ENCODE data around the gene NRP1.

NRP1 gene

DNA sequence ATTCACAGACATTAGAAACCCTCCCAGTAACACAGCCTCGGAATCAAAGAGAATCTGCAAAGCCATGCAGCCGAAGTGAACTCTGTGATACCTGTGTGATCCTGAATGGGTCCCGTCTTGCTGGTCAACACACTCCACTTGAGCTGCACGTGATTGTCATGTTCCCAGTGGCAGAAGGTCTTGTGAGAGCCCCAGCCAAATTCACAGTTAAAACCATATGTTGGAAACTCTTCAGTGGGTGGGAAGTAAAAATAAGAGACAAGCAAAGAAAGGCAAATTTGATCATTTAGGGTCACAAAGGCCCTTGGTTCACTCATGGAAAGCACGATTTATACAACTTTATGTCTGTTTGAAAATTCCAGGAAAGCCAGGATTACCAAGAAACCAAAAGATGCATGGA is 142.3 kb downstream of the NRP1 start:
- in situ Hi-C loops (cut with MboI; ENCODE audit: low sequenced_read_pairs), result no loop called here

DNA sequence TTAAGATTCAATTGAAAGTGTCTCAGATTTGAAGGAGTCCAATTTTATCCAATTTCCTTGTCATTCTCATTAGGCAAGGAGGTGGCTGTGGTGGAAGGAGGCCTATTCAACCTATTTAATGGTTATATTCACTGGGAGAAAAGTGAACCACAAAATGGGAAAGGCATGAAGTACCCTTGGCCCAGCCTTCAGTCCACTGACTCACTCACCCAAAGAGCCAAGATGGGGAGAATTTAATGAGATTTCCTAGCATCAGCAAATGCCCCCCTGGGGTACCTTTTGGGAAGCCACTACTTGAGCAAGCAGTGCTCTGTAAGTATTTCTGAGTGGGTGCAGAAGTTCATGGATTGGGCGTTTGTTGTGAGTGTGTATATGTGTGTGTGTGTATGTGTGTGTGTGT is 144.1 kb downstream of the NRP1 start:
- in situ Hi-C loops (cut with MboI; ENCODE audit: low sequenced_read_pairs), result no loop called here

DNA sequence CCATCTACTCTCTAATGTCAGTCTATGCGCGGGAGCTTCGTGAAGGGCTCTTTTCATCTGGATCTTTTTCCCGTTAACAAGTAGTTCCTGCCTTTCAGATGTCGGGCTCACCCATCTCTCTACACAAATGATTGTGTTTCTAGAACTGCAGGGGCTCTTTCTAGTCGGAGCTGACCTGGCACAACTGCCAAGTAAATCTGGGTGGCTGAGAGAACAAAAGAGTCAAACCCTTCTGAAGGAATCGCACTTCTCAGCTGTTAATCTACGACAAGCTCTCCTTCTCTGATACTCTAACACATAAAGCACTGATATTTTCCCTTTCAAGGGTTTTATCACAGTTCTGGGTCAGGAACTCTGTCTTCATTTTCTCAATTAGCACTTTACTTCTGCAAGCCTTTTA is 144.7 kb downstream of the NRP1 start:
- in situ Hi-C loops (cut with MboI; ENCODE audit: low sequenced_read_pairs), result no loop called here

DNA sequence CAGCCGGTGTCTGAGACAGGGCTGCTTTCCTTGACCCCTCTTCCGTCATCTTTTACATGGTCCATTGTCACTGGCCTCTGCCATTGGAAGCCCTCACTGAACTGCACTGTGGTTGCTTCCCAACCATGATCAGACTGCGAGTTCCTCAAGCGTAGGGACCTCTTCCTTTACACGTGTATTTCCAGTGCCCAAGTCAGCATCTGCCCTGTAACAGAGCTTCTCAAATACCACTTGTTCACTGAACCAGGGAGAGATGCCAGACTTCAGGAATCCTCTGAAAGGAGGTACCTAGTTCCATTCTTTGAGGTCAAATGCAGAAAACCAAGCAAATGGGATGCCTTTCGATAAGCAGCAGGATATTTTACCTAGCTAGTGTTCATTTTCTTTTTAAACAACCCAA is 145.1 kb downstream of the NRP1 start:
- in situ Hi-C loops (cut with MboI; ENCODE audit: low sequenced_read_pairs), result no loop called here

DNA sequence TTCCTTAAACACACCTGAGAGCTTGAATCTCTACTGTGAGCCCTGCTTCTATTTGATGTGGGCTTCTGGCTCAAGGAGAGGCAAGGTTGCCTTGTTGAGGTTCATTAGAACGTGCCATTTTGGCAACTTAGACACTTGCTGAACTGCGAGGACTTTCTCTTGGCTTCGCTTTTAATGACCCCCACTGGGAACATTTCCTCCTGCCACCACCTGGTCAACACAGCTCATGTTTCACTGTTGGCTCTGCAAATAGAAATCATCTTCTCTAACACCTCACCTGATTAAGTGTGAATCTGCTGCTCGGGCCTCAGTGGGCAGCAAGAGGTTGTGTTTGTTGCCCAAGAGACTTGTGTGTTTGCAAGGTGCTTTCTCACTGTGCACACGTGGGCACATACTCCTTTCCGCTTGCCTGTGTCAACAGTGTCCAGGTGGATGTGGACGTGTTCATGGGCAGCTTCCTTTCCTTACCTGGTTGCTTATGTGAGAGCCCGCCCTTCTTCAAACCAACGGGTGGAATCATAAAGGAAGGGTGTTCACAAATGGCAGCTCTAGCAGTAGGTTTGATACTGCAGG is 147.0 kb downstream of the NRP1 start:
- in situ Hi-C loops (cut with MboI; ENCODE audit: low sequenced_read_pairs), result no loop called here

DNA sequence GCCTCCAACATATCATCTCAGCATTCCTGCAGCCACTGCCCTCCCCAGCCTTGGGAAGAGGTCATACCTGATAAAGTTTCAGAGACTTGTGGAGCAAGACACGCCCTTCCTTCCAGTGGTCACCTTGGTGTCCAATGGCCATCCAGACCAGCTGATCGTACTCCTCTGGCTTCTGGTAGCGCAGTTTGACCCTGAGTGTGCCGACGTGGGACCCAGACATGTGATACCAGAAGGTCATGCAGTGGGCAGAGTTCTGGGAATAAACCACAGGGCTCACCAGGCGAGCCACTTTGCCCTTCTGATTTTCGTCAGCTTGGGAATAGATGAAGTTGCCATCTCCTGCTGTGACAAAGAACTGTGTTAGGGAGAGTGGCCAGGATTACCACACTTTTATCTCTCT is 148.3 kb downstream of the NRP1 start:
- in situ Hi-C loops (cut with MboI; ENCODE audit: low sequenced_read_pairs), result no loop called here

DNA sequence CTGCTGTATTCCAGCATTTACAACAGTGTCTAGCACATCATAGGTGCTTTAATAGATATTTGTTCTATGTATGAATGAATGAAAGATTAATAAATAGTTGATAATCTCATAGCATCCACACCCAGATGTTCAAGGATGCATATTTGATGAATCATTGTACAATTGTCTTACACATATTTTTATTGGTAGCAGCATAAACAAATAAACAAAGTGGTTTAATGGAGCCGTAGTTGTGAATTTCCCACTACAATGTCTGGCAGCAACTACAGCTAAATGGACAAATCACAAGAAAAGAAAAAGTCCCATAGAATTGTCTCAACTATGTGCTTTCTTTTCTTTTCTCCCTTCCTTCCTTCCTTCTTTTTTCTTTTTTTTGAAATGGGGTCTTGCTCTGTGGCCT is 150.8 kb downstream of the NRP1 start:
- in situ Hi-C loops (cut with MboI; ENCODE audit: low sequenced_read_pairs), result no loop called here

DNA sequence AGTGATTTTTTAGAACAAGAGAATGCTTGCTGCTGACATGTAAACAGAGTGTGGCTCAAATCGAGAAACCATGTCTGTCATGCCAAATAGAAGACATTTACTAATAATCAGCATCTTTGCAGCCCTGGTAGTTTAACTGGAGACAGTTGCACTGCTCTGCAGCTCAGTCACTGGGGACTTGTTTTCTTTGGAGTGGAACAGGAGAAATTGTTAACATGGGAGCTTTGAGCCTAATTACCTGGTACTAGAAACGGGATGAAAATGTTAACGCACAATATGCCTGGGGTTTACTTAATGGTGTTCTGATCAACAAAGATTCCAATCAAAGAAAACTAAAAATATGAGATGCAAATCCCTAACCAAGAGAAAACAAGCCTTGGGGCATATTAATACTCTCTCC is 153.5 kb downstream of the NRP1 start:
- in situ Hi-C loops (cut with MboI; ENCODE audit: low sequenced_read_pairs), result no loop called here

DNA sequence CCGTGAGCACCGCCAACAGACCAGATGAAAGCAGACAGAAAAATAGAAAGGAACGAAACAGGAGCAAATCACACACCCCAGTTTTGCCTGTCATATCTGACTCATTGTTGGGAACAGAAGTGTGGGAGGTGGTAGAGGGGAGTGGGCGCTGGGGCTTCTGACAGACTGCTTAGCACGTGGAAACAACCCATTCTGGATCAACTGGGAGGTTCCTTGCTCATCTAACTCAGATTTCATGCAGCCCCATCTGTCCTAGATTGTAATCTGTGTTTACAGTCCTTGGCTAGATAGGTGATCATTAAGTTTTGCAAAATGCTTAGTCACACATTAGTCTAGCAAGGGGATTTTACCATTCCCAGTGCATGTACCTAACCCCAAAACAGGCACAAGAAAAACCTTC is 154.1 kb downstream of the NRP1 start:
- in situ Hi-C loops (cut with MboI; ENCODE audit: low sequenced_read_pairs), result no loop called here

DNA sequence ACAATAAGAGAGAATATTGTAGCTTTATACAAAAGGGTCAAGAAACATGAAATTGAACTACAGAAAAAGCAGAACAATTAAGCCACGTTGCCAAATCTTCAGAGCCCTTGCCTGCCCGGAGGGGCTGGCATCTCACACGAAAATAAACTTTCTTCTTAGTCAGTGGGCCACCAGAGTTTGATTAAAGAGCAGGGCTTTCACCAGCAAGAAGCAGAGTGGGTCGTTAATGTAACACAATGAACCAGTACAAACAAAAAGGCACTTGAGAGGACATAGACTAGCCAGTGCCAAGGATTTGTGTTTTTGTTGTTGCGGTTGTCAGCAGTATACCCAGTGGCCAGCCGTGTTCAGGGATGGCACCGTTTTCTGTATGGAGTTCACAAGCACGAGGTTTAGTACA is 155.4 kb downstream of the NRP1 start:
- in situ Hi-C loops (cut with MboI; ENCODE audit: low sequenced_read_pairs), result no loop called here

DNA sequence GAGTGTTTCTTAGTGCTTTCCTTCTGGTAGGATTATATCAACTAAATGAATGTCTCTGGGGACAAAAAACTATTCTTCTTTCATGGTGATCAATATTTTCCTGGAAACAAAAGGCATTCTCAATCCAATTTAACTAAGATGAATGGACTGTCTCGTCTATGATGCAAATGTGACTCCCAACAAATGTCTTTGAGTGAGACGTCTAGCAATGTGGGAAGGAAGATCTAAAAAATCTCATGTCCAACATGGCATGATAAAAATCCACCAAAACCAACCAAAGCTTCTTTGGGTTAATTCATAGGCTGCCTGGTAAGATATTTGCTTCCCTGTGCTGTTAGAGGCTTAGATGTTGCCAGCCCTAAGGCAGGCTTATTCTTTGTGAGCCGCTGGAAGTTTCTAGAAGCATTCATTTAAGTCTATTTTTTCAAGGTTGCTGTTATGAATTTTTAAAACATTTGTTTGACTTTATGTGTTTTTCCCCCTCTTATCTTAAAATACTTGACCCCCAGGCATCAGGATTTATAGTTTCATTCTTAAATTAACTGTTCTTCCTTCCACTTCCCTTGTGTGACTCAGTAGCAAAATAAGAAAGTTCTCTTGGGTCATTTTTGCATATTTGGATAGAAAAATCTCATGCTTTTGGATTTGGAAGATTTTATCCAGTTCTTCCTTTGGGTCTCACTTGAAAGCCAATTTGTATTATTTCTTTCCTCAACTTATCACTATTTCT is 156.3 kb downstream of the NRP1 start:
- in situ Hi-C loops (cut with MboI; ENCODE audit: low sequenced_read_pairs), result no loop called here

DNA sequence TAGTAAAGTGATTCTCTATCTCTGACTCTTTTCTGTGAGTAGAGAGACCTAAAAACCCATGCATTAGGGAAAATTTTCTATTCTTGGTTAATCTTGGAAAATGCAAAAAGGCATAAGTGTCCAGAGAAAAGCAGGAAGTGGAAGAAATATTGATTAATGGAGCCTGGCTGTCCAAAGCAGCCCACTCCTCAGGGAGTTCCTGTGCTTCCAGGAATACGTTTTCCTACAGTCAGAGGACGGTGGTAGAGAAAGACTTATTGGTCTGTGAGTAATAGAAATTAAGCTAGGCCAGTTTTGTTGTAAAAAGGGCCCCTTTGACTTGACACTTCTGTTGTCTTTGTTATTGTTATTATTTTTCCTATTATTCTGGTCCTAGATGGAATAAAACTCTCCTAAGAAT is 157.8 kb downstream of the NRP1 start:
- in situ Hi-C loops (cut with MboI; ENCODE audit: low sequenced_read_pairs), result no loop called here

DNA sequence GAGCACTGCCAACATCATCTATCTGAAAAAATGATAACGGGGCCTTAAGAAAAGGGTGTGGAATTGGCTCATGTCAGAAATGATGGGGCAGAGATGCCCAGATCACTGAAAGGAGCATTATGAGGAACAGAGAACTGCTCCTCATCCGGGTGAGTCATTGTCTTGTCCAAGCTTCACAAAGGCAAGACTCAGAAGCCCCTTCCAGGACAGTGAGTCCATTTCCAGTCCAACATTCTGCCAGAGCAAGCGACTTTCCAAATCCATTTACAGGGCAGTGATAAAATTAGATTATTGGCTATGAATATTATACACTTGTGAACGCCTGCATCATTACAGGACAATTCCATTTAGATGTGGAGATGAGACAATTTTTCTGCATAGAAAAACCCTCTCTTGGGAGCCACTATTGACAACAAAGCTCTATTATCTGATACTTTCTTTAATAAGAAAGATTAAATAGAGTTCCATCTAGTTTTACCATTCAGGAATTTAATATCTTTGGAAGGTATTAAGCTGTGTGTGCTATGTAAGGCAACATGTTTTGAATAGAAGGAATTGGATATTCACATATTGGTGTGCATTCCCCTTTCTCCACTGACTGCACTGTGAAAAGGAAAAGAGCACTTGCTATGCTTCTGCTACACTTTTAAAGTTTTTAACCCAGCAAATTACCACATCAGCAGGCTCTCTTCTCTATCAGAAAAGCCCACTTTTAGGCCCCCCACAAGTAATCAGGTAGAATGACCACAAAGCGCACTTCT is 159.6 kb downstream of the NRP1 start:
- in situ Hi-C loops (cut with MboI; ENCODE audit: low sequenced_read_pairs), result no loop called here

DNA sequence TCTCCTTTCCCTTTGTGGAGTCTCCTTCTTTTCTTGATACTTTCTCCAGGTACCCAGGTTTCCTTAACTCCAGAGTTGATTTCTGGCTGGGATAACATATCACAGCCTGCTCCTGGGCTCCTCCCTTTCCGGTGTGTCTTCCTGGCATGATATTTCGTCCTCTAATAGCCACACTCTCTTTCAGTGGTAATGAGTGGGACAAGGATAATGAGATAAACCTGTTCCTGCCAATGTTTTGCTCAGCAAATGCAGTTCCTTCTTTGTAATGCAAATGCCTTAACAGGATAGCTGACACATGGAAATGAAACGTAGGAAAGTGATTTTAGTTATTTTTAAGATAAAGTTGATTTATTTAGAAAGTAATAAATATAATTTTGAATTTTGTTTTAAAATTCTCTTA is 168.6 kb downstream of the NRP1 start:
- in situ Hi-C loops (cut with MboI; ENCODE audit: low sequenced_read_pairs), result no loop called here

DNA sequence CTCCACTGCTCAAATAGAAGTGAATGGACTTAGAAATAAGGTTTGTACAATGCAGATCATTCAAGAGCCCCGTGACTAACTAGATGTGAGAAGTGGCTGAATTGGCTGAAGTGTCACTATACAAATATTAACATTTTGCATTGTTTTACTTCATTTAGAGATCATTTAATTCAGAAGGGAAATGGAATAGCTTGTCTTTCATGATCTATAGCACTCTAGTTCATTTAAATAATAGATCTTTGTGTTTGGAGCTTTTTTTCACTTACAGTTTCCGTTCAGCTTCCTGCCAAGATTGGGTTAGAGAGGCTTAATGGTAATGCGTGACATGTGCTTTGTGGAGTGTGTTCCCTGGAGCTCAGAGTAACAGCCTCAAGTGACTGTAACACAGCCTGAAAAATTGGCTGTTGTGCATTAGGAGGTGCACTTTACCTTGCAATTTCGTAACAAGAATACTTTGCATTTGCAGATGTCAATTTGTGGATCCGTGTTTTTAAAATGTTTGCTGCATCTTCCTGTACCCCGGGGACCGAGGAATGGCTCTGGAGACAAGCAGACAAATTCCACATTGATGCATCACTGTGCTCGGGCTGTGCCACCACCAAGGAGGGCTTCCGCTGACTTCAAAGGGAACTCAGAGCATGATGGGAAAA is 170.3 kb downstream of the NRP1 start:
- in situ Hi-C loops (cut with MboI; ENCODE audit: low sequenced_read_pairs), result no loop called here

DNA sequence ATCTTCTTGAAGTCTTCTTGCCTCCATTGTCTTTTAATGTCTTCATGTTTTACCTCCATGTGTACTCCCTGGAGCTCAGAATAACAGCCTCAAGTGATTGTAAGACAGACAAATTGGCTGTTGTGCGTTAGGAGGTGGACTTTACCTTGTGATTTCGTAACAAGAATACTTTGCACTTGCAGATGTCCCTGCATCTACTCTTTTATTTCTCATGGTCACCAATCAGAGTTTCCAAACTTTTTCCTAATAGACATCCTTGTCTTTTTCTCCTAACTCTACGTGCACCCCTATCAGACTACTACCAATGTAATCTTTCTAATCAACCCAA is 172.3 kb downstream of the NRP1 start:
- in situ Hi-C loops (cut with MboI; ENCODE audit: low sequenced_read_pairs), result no loop called here

DNA sequence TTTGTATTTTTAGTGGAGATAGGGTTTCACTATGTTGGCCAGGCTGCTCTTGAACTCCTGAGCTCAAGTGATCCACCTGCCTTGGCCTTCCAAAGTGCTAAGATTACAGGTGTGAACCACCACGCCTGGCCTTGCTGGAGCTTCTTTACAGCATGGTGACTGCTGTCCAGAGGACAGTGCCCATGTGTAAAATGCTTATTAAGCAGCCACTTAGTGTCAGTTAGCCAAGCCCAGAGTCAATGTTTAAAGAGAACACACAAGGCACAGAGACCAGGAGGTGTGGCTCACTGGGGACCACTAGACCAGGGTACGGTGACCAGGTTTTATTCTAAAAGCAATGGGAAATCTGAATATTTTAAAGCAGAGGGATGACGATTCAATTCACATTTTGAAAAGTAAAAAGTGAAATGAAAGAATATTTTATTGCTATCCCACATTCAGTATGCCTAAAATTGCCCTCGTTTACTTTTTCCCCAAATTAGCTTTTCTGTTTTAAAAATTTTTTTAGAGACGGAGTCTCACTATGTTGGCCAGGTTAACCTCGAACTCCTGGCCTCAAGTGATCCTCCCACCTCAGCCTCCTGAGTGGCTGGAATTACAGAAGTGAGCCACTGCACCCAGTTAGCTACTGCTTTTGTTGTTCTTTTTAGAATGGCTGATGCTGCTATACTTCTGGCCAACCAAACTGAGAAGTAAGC is 172.8 kb downstream of the NRP1 start:
- in situ Hi-C loops (cut with MboI; ENCODE audit: low sequenced_read_pairs), result no loop called here

DNA sequence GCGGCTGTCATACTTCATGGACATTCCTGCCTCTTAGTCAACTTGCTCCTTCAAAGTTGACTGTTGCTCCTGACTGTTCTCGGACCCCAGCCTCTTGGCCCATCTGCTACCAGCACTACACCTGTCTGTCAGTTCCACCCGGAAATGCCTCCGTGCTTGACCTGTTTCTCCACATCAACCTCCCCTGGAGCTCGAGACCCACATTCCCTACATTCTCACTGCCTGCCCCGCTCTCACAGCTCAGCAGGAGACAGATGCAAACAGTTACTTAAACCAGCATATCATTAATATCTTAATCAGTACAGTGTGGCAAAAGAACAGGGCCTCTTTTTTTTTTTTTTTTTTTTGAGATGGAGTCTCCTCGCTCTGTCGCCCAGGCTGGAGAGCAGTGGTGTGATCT is 174.3 kb downstream of the NRP1 start:
- in situ Hi-C loops (cut with MboI; ENCODE audit: low sequenced_read_pairs), result no loop called here

DNA sequence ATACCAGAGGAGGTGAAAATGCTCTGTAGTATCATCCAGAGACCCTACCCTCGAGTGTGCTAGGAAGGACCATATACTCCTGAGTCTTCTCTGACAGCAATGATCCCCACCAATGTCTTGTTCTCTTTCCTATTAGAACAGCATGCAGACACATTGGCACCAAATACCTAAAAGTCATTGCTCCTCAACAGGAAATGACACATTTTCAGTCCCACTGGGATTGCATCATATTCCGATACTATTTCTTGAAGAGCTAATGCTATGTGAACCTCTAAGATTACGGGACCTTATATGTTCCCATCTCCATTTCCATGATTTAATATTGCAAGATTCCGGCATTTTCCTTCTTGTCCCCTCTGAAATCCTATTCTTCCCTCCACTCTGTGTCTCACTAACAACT is 177.4 kb downstream of the NRP1 start:
- in situ Hi-C loops (cut with MboI; ENCODE audit: low sequenced_read_pairs), result no loop called here

DNA sequence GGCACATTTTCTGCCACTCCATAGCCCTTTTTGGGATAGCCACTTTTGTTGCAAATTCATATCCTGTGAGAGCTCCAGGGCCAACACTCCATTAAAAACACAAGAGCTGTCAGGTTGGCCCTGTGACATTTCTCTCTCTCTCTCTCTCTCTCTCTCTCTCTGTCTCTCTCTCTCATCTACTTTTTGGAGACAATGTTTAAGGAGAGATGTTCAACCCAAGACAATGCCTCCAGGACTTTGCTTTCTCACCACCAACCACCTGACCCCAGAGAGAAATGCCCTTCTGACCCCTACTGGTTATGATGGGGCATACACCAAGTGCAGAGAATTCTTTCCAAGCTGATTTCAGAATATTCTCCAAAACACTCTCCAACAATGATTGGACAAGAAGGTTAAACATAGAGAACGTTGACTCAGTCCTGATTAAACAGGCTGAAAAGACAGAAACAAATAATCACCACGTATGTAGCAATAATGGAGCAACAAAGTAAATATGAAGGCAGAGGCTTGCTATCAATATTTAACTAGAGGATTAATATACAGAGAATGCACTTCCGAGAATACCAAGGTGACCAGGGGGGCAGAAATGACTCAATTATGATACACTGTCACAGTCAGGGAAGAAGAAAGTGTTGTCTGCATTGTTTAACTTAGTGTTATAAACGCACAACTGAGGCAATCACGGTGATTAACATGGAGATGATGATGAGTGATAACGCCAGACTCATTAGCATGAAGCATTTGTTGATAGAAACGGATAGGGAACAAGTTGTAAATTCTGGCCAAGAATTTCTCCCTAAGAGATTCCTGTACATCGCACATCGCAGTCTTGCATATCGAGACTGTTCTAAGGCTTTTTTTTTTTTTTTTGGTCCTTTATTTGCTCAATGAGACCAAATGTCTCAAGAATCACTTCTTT is 178.5 kb downstream of the NRP1 start:
- in situ Hi-C loops (cut with MboI; ENCODE audit: low sequenced_read_pairs), result no loop called here

Data from HL-60/S4 treated with phorbol 12-myristate 13-acetate at 8.2 ng/mL for 4 days and 3 days (cell line).